ENCODE measurements around the gene DUOX2.

Gene DUOX2

GRCh38 chr15:45094358-45094730 lies 19.6 kb downstream of the DUOX2 start:
- DNase-seq (ENCODE audit: low spot score), result no peak
- TF ChIP-seq CTCF (IDR thresholded peaks at IDR 0.05; ENCODE audit: extremely low read depth, insufficient read depth, missing control alignments), result no peak
- in situ Hi-C loops (cut with MboI; ENCODE audit: low pct_unique_long_range_greater_than_20kb, low sequenced_read_pairs, unreplicated experiment), result no loop called here

- DNase-seq (ENCODE audit: low spot score), result no peak
- in situ Hi-C loops (cut with MboI; ENCODE audit: low pct_unique_long_range_greater_than_20kb, low sequenced_read_pairs, unreplicated experiment), result no loop called here
- no peak for TF ChIP-seq CTCF (IDR thresholded peaks at IDR 0.05; ENCODE audit: extremely low read depth, insufficient read depth, missing control alignments)
Measured at GRCh38 chr15:45093622-45094357, 20.2 kb downstream of the DUOX2 start.

- no peak for TF ChIP-seq CTCF (IDR thresholded peaks at IDR 0.05; ENCODE audit: extremely low read depth, insufficient read depth, missing control alignments)
- no peak for DNase-seq (ENCODE audit: low spot score)
- in situ Hi-C loops (cut with MboI; ENCODE audit: low pct_unique_long_range_greater_than_20kb, low sequenced_read_pairs, unreplicated experiment), result no loop called here
Measured at GRCh38 chr15:45093013-45093412, 21.0 kb downstream of the DUOX2 start.

- no peak for TF ChIP-seq CTCF (IDR thresholded peaks at IDR 0.05; ENCODE audit: extremely low read depth, insufficient read depth, missing control alignments)
- no peak for DNase-seq (ENCODE audit: low spot score)
- in situ Hi-C loops (cut with MboI; ENCODE audit: low pct_unique_long_range_greater_than_20kb, low sequenced_read_pairs, unreplicated experiment), result no loop called here
Measured at GRCh38 chr15:45091576-45091975, 22.4 kb downstream of the DUOX2 start.

- DNase-seq (ENCODE audit: low spot score), result no peak
- in situ Hi-C loops (cut with MboI; ENCODE audit: low pct_unique_long_range_greater_than_20kb, low sequenced_read_pairs, unreplicated experiment), result no loop called here
- no peak for TF ChIP-seq CTCF (IDR thresholded peaks at IDR 0.05; ENCODE audit: extremely low read depth, insufficient read depth, missing control alignments)
Measured at GRCh38 chr15:45091161-45091560, 22.8 kb downstream of the DUOX2 start.

GRCh38 chr15:45089712-45090373 lies 24.1 kb downstream of the DUOX2 start:
- DNase-seq (ENCODE audit: low spot score), result no peak
- in situ Hi-C loops (cut with MboI; ENCODE audit: low pct_unique_long_range_greater_than_20kb, low sequenced_read_pairs, unreplicated experiment), result no loop called here
- no peak for TF ChIP-seq CTCF (IDR thresholded peaks at IDR 0.05; ENCODE audit: extremely low read depth, insufficient read depth, missing control alignments)

Data from GM13977 (cell line).